ENCODE measurements around the gene ARL6IP1.
"Not testable (repeated sequence)": the region's sequence is repeated elsewhere in the genome, so short reads cannot be mapped to it uniquely, and the experiment has no call there.

The ARL6IP1 gene

GRCh38 chr16:18770336-18770962 lies 30.9 kb downstream of the ARL6IP1 start:
- not testable (repeated sequence) for H3K4me3 ChIP-seq (ENCODE audit: insufficient read depth, low read depth, low read length); H3K4me1 ChIP-seq (ENCODE audit: control insufficient read depth, insufficient read depth, low read length); H3K9me3 ChIP-seq (ENCODE audit: control insufficient read depth, low read length); H3K27me3 ChIP-seq (ENCODE audit: control insufficient read depth, insufficient read depth, low read length, poor library complexity, severe bottlenecking); H3K36me3 ChIP-seq (ENCODE audit: control insufficient read depth, insufficient read depth, low read length); H3K27ac ChIP-seq (ENCODE audit: insufficient read depth, low read depth, low read length, poor library complexity, severe bottlenecking)
- 89 to 95% methylated on average over 11 of the region's 11 CpGs for WGBS, 2 experiments

GRCh38 chr16:18767217-18767616 lies 34.1 kb downstream of the ARL6IP1 start:
- H3K36me3 ChIP-seq (ENCODE audit: control insufficient read depth, insufficient read depth, low read length); H3K9me3 ChIP-seq (ENCODE audit: control insufficient read depth, low read length); H3K27me3 ChIP-seq (ENCODE audit: control insufficient read depth, insufficient read depth, low read length, poor library complexity, severe bottlenecking); H3K27ac ChIP-seq (ENCODE audit: insufficient read depth, low read depth, low read length, poor library complexity, severe bottlenecking); H3K4me3 ChIP-seq (ENCODE audit: insufficient read depth, low read depth, low read length); H3K4me1 ChIP-seq (ENCODE audit: control insufficient read depth, insufficient read depth, low read length): not testable (repeated sequence)
- WGBS, 2 experiments: 93 to 96% methylated on average over 4 of the region's 7 CpGs

GRCh38 chr16:18762713-18763112 lies 38.6 kb downstream of the ARL6IP1 start:
- H3K36me3 ChIP-seq (ENCODE audit: control insufficient read depth, insufficient read depth, low read length); H3K4me3 ChIP-seq (ENCODE audit: insufficient read depth, low read depth, low read length); H3K27me3 ChIP-seq (ENCODE audit: control insufficient read depth, insufficient read depth, low read length, poor library complexity, severe bottlenecking); H3K9me3 ChIP-seq (ENCODE audit: control insufficient read depth, low read length); H3K4me1 ChIP-seq (ENCODE audit: control insufficient read depth, insufficient read depth, low read length); H3K27ac ChIP-seq (ENCODE audit: insufficient read depth, low read depth, low read length, poor library complexity, severe bottlenecking): not testable (repeated sequence)
- WGBS, 2 experiments: 49 to 56% methylated on average over 2 of the region's 5 CpGs

- H3K4me1 ChIP-seq (ENCODE audit: control insufficient read depth, insufficient read depth, low read length); H3K36me3 ChIP-seq (ENCODE audit: control insufficient read depth, insufficient read depth, low read length); H3K27me3 ChIP-seq (ENCODE audit: control insufficient read depth, insufficient read depth, low read length, poor library complexity, severe bottlenecking); H3K27ac ChIP-seq (ENCODE audit: insufficient read depth, low read depth, low read length, poor library complexity, severe bottlenecking); H3K4me3 ChIP-seq (ENCODE audit: insufficient read depth, low read depth, low read length); H3K9me3 ChIP-seq (ENCODE audit: control insufficient read depth, low read length): not testable (repeated sequence)
- WGBS, 2 experiments: 32 to 37% methylated on average over 11 to 13 of the region's 21 CpGs
Measured at GRCh38 chr16:18759598-18760520, 41.5 kb downstream of the ARL6IP1 start.

GRCh38 chr16:18757960-18758660 lies 43.2 kb downstream of the ARL6IP1 start:
- not testable (repeated sequence) for H3K36me3 ChIP-seq (ENCODE audit: control insufficient read depth, insufficient read depth, low read length); H3K27me3 ChIP-seq (ENCODE audit: control insufficient read depth, insufficient read depth, low read length, poor library complexity, severe bottlenecking); H3K27ac ChIP-seq (ENCODE audit: insufficient read depth, low read depth, low read length, poor library complexity, severe bottlenecking); H3K4me3 ChIP-seq (ENCODE audit: insufficient read depth, low read depth, low read length); H3K4me1 ChIP-seq (ENCODE audit: control insufficient read depth, insufficient read depth, low read length); H3K9me3 ChIP-seq (ENCODE audit: control insufficient read depth, low read length)
- no CpG with 5 or more reads among the region's 10 CpGs for WGBS, 2 experiments

GRCh38 chr16:18756639-18757038 lies 44.7 kb downstream of the ARL6IP1 start:
- H3K9me3 ChIP-seq (ENCODE audit: control insufficient read depth, low read length); H3K36me3 ChIP-seq (ENCODE audit: control insufficient read depth, insufficient read depth, low read length); H3K4me3 ChIP-seq (ENCODE audit: insufficient read depth, low read depth, low read length); H3K27me3 ChIP-seq (ENCODE audit: control insufficient read depth, insufficient read depth, low read length, poor library complexity, severe bottlenecking); H3K27ac ChIP-seq (ENCODE audit: insufficient read depth, low read depth, low read length, poor library complexity, severe bottlenecking); H3K4me1 ChIP-seq (ENCODE audit: control insufficient read depth, insufficient read depth, low read length): not testable (repeated sequence)
- WGBS, 2 experiments: 90 to 95% methylated on average over 9 of the region's 9 CpGs

GRCh38 chr16:18742870-18743269 lies 58.5 kb downstream of the ARL6IP1 start:
- not testable (repeated sequence) for H3K36me3 ChIP-seq (ENCODE audit: control insufficient read depth, insufficient read depth, low read length); H3K9me3 ChIP-seq (ENCODE audit: control insufficient read depth, low read length); H3K4me3 ChIP-seq (ENCODE audit: insufficient read depth, low read depth, low read length); H3K27me3 ChIP-seq (ENCODE audit: control insufficient read depth, insufficient read depth, low read length, poor library complexity, severe bottlenecking); H3K27ac ChIP-seq (ENCODE audit: insufficient read depth, low read depth, low read length, poor library complexity, severe bottlenecking); H3K4me1 ChIP-seq (ENCODE audit: control insufficient read depth, insufficient read depth, low read length)
- WGBS, 2 experiments: no CpG with 5 or more reads among the region's 8 CpGs
